H1 (cell line): ENCODE results near the gene HDAC9. TPM values are rescaled to one million over a fixed set of nuclear protein-coding genes. Genes with fewer than 3 reads are reported as not detected.

Experiments
- CTCF ChIA-PET: fragments of 300-600 bp; sonication (Branson Sonifier 250); formaldehyde crosslinking; loops from one replicate; lab custom pipeline; 2021; ENCODE audit not compliant: partially characterized antibody; lab: Charles Lee
- POLR2A ChIA-PET: fragments of 300-600 bp; sonication (Branson Sonifier 250); formaldehyde crosslinking; loops from one replicate; lab custom pipeline; 2021; ENCODE audit warnings: inconsistent platforms; ENCODE audit not compliant: partially characterized antibody; lab: Charles Lee
- DNase-seq, 2 experiments: peaks; one replicate each; pipeline versions ENCODE4 v3.0.0 to v3.0.0-alpha.2; 2010 to 2022; ENCODE audit warnings: low spot score in 2 of 2, low read depth in 1 of 2, mixed read lengths in 1 of 2
- FAIRE-seq: peaks from 2 replicates; lab custom pipeline; 2011; peaks lifted over from hg19 to GRCh38; lab: Jason Lieb, UNC
- H2AFZ ChIP-seq: 2 replicates; pipeline ENCODE4 v1.8.1; 2012; ENCODE audit warnings: low read length, inconsistent platforms
- H2AK5ac ChIP-seq: 2 replicates; pipeline ENCODE4 v1.6.1; 2013; ENCODE audit warnings: low read depth, low read length
- H2BK120ac ChIP-seq: replicated peaks from 2 replicates; pipeline ENCODE3; 2013; ENCODE audit warnings: low read depth, low read length, inconsistent platforms
- H2BK12ac ChIP-seq: 2 replicates; pipeline ENCODE4 v1.6.1; 2013; ENCODE audit warnings: low read depth, low read length
- H2BK15ac ChIP-seq: 2 replicates; pipeline ENCODE4 v1.6.1; 2013; ENCODE audit warnings: low read length
- H2BK20ac ChIP-seq: 2 replicates; pipeline ENCODE4 v1.6.1; 2013; ENCODE audit warnings: low read length
- H2BK5ac ChIP-seq: 2 replicates; pipeline ENCODE4 v1.6.1; 2013; ENCODE audit warnings: low read depth, low read length
- H3K14ac ChIP-seq: 2 replicates; pipeline ENCODE4 v1.6.1; 2013; ENCODE audit warnings: inconsistent platforms; ENCODE audit not compliant: insufficient read length
- H3K18ac ChIP-seq: 2 replicates; pipeline ENCODE4 v1.6.1; 2013; ENCODE audit warnings: low read length; ENCODE audit errors: extremely low read depth
- H3K23ac ChIP-seq: 2 replicates; pipeline ENCODE4 v1.6.1; 2013; ENCODE audit warnings: inconsistent platforms; ENCODE audit not compliant: insufficient read length
- H3K23me2 ChIP-seq: 2 replicates; pipeline ENCODE4 v1.6.1; 2013; ENCODE audit warnings: low read depth, low read length
- H3K27ac ChIP-seq: 2 replicates; pipeline ENCODE4 v1.6.1; 2011; ENCODE audit warnings: low read depth, low read length, inconsistent platforms
- H3K27me3 ChIP-seq, 4 experiments: replicated peaks in 1 of 4; 1 replicate in 1 of 4; 2 replicates in 3 of 4; pipeline versions ENCODE4 v1.6.1 to v1.8.1; 2011 to 2013; ENCODE audit warnings: low read length in 3 of 4, mild to moderate bottlenecking in 3 of 4, inconsistent platforms in 2 of 4, mixed read lengths in 2 of 4, moderate library complexity in 1 of 4; ENCODE audit not compliant: control insufficient read depth in 3 of 4, insufficient read depth in 3 of 4; ENCODE audit errors: extremely low read depth in 1 of 4
- H3K36me3 ChIP-seq, 4 experiments: 2 replicates each; pipeline versions ENCODE4 v1.6.1 to v1.8.1; 2011 to 2013; ENCODE audit warnings: mild to moderate bottlenecking in 4 of 4, low read length in 3 of 4, moderate library complexity in 2 of 4, control low read depth in 1 of 4, inconsistent platforms in 1 of 4; ENCODE audit not compliant: insufficient read depth in 4 of 4, control insufficient read depth in 2 of 4
- H3K4ac ChIP-seq: replicated peaks from 2 replicates; pipeline ENCODE3; 2013; ENCODE audit warnings: low read length, low read depth, mixed read lengths, inconsistent platforms; ENCODE audit not compliant: insufficient read length
- H3K4me1 ChIP-seq, 4 experiments: replicated peaks in 1 of 4; 1 replicate in 1 of 4; 2 replicates in 3 of 4; pipeline versions ENCODE4 v1.6.1 to v1.8.1; 2011 to 2013; ENCODE audit warnings: low read length in 3 of 4, inconsistent platforms in 2 of 4, mixed read lengths in 1 of 4; ENCODE audit not compliant: insufficient read depth in 4 of 4, control insufficient read depth in 3 of 4
- H3K4me2 ChIP-seq, 2 experiments: 2 replicates each; pipeline versions ENCODE4 v1.6.1 to v1.8.1; 2011 to 2013; ENCODE audit warnings: low read depth in 2 of 2, low read length in 2 of 2, control low read depth in 1 of 2, inconsistent platforms in 1 of 2, mild to moderate bottlenecking in 1 of 2; ENCODE audit not compliant: insufficient read depth in 1 of 2
- H3K4me3 ChIP-seq, 4 experiments: fragments of 200-600, 300-600 bp in 1 of 4; sonication (generic), shearing (Covaris generic), sonication (Bioruptor Twin) in 1 of 4; 2 replicates each; pipeline versions ENCODE4 v1.5.1 to v1.8.1; 2011 to 2016; ENCODE audit warnings: low read length in 4 of 4, low read depth in 3 of 4, control low read depth in 2 of 4, inconsistent platforms in 2 of 4, mild to moderate bottlenecking in 2 of 4, mixed read lengths in 1 of 4, moderate library complexity in 1 of 4; ENCODE audit not compliant: insufficient read depth in 2 of 4; ENCODE audit errors: extremely low read depth in 1 of 4
- H3K56ac ChIP-seq: replicated peaks from 2 replicates; pipeline ENCODE3; 2013; ENCODE audit warnings: low read depth, mild to moderate bottlenecking, mixed read lengths, low read length, inconsistent platforms; ENCODE audit not compliant: insufficient read length
- H3K79me1 ChIP-seq: 2 replicates; pipeline ENCODE4 v1.6.1; 2013; ENCODE audit warnings: low read depth, low read length, control low read depth
- H3K79me2 ChIP-seq, 2 experiments: 2 replicates each; pipeline versions ENCODE4 v1.6.1 to v1.8.1; 2012 to 2013; ENCODE audit warnings: low read length in 2 of 2, mild to moderate bottlenecking in 2 of 2, inconsistent platforms in 1 of 2; ENCODE audit not compliant: insufficient read depth in 2 of 2, control insufficient read depth in 1 of 2
- H3K9ac ChIP-seq, 4 experiments: replicated peaks in 1 of 4; 1 replicate in 1 of 4; 2 replicates in 3 of 4; pipeline versions ENCODE4 v1.6.1 to v1.8.1; 2011 to 2013; ENCODE audit warnings: low read depth in 3 of 4, low read length in 3 of 4, control low read depth in 2 of 4, mild to moderate bottlenecking in 2 of 4, moderate library complexity in 2 of 4, inconsistent platforms in 1 of 4; ENCODE audit errors: extremely low read depth in 1 of 4
- H3K9me3 ChIP-seq, 2 experiments: 2 replicates each; pipeline versions ENCODE4 v1.6.1 to v1.8.1; 2012 to 2013; ENCODE audit warnings: mild to moderate bottlenecking in 2 of 2, moderate library complexity in 2 of 2, control low read depth in 1 of 2, inconsistent platforms in 1 of 2, low read depth in 1 of 2, low read length in 1 of 2, mixed read lengths in 1 of 2; ENCODE audit not compliant: insufficient read depth in 2 of 2
- H4K20me1 ChIP-seq, 2 experiments: replicated peaks in 1 of 2; 2 replicates each; pipeline versions ENCODE3 to v1.8.1; 2011 to 2013; ENCODE audit warnings: inconsistent platforms in 2 of 2, low read length in 2 of 2, mild to moderate bottlenecking in 1 of 2; ENCODE audit not compliant: insufficient read depth in 2 of 2, control insufficient read depth in 1 of 2
- H4K5ac ChIP-seq: 2 replicates; pipeline ENCODE4 v1.6.1; 2013; ENCODE audit warnings: low read length, low read depth, mixed read lengths, inconsistent platforms; ENCODE audit not compliant: insufficient read length
- H4K8ac ChIP-seq: 2 replicates; pipeline ENCODE4 v1.8.0; 2013; ENCODE audit warnings: mild to moderate bottlenecking, moderate library complexity, low read length, inconsistent platforms; ENCODE audit not compliant: insufficient read depth; ENCODE audit errors: extremely low read depth
- H4K91ac ChIP-seq: replicated peaks from 2 replicates; pipeline ENCODE3; 2013; ENCODE audit warnings: low read length, mixed read lengths, inconsistent platforms; ENCODE audit not compliant: insufficient read length
- ASH2L ChIP-seq: fragments of 200-600, 300-600 bp; sonication (generic); IDR thresholded peaks from one replicate; pipeline ENCODE4 v1.7.1; 2017; ENCODE audit warnings: low read length
- ATF2 ChIP-seq: IDR thresholded peaks from 2 replicates; pipeline ENCODE4 v1.6.1; 2012; ENCODE audit warnings: low read length, inconsistent platforms
- CBX5 ChIP-seq: fragments of 300-800, 300-1000 bp; sonication (generic); IDR thresholded peaks from 2 replicates; pipeline ENCODE4 v1.7.1; 2016; ENCODE audit warnings: antibody characterized with exemption, low read length, low read depth
- CTBP2 ChIP-seq: IDR thresholded peaks from 2 replicates; pipeline ENCODE4 v1.7.0; 2011; ENCODE audit warnings: borderline replicate concordance, mild to moderate bottlenecking, moderate library complexity, mixed read lengths, low read length; ENCODE audit not compliant: insufficient read depth, insufficient read length
- E2F6 ChIP-seq: IDR thresholded peaks from 2 replicates; pipeline ENCODE4 v1.6.1; 2012; ENCODE audit warnings: inconsistent platforms
- HDAC6 ChIP-seq: IDR thresholded peaks from one replicate; pipeline ENCODE4 v1.7.1; 2012; ENCODE audit warnings: low read depth, mild to moderate bottlenecking, inconsistent platforms, low read length, moderate library complexity
- JUND ChIP-seq: IDR thresholded peaks from 2 replicates; pipeline ENCODE4 v1.6.1; 2011; ENCODE audit warnings: mild to moderate bottlenecking, improper control_type of control experiment, low read length
- NANOG ChIP-seq: IDR thresholded peaks from 2 replicates; pipeline ENCODE4 v1.6.1; 2011; ENCODE audit warnings: low read length, low read depth, mild to moderate bottlenecking, inconsistent platforms; ENCODE audit not compliant: insufficient read depth, poor library complexity, severe bottlenecking
- SIX5 ChIP-seq: IDR thresholded peaks from 2 replicates; pipeline ENCODE4 v1.6.1; 2011; ENCODE audit warnings: mild to moderate bottlenecking, low read depth, low read length
- SRF ChIP-seq: IDR thresholded peaks from 2 replicates; pipeline ENCODE4 v1.6.1; 2011; ENCODE audit warnings: mild to moderate bottlenecking, low read depth, low read length, moderate library complexity
- ZNF274 ChIP-seq: IDR thresholded peaks from 2 replicates; pipeline ENCODE4 v1.7.0; 2012; ENCODE audit warnings: low read length, borderline replicate concordance; ENCODE audit errors: extremely low read depth
- WGBS, 2 experiments: shearing (Covaris generic) in 1 of 2; methylation state at CpG; one replicate each; pipeline versions ENCODE4 v1.1.6 to v1.1.7; 2013 to 2015; ENCODE audit warnings: low lambda C conversion rate in 2 of 2, mixed read lengths in 2 of 2, inconsistent platforms in 1 of 2, low coverage in 1 of 2, missing lambda C conversion rate in 1 of 2; ENCODE audit not compliant: insufficient replicate concordance in 2 of 2, insufficient coverage in 1 of 2, insufficient read length in 1 of 2; ENCODE audit errors: extremely low coverage in 1 of 2, missing lambda C conversion rate in 1 of 2; 5-methylcytosine and 5-hydroxymethylcytosine counted together
- polyA plus RNA-seq, 7 experiments: library from polyadenylated mRNA; depleted of rRNA in 3 of 7; stranded (reverse) in 5 of 7; unstranded in 2 of 7; fragments of >200 nt in 5 of 7; fragments of 200-250 nt in 2 of 7; gene quantifications; 1 replicate in 5 of 7; 2 replicates in 1 of 7; 4 replicates in 1 of 7; pipeline versions ENCODE4 v1.2.1 to v1.2.3, GENCODE V29; 2011 to 2013; ENCODE audit warnings: missing spikeins in 2 of 7, mixed read lengths in 2 of 7
- total RNA-seq: library from RNA; stranded (reverse); fragmentation: NEBNext Ultra II Directional; extraction: Animal tissue kit (Norgen Biotek cat#: 25700); gene quantifications from 2 replicates; pipeline ENCODE4 v1.2.1, GENCODE V29; 2021

The HDAC9 gene
- total and polyA plus RNA-seq, 2 of the 8 experiments (the other 6 are each of a cell fraction or from before 2014, with no cell fraction given): 9.5 to 13.1 TPM

GRCh38 chr7:18890134-18890533 lies 394.6 kb downstream of the HDAC9 start:
- Histone ChIP-seq H3K27me3 (no peaks in the 10 kb centered on the region), H3K4me3 (no peak overlapping the region), H2BK20ac (no peak overlapping the region), H3K9ac (no peak overlapping the region), H3K56ac (no peak overlapping the region), H3K27ac (no peak overlapping the region), H3K23me2 (no peaks in the 10 kb centered on the region), H2BK12ac (no peak overlapping the region), H3K23ac (no peak overlapping the region), H2BK5ac (no peak overlapping the region), H2BK120ac (no peak overlapping the region), H2AFZ (no peak overlapping the region), H3K4me2 (no peak overlapping the region), H4K91ac (no peak overlapping the region), H3K36me3 (no peaks in the 10 kb centered on the region), H4K8ac (no peak overlapping the region), H3K4ac (no peak overlapping the region), H3K79me1 (no peaks in the 10 kb centered on the region), H3K18ac (no peak overlapping the region), H3K14ac (no peak overlapping the region), H4K20me1 (no peaks in the 10 kb centered on the region), H4K5ac (no peak overlapping the region), H2AK5ac (no peak overlapping the region), H2BK15ac (no peak overlapping the region), H3K4me1 (no peaks in the 10 kb centered on the region), H3K79me2 (no peaks in the 10 kb centered on the region), H3K9me3 (no peaks in the 10 kb centered on the region)
- DNase-seq: no peak
- CTCF ChIA-PET: no interaction called here
- 93% methylated on average over 2 of the region's 2 CpGs; no CpG with 5 or more reads in 1 of the 2 experiments for WGBS, 2 experiments
- POLR2A ChIA-PET: no interaction called here
- TF ChIP-seq JUND: no peak
- no peak for TF ChIP-seq CBX5
- no peak for TF ChIP-seq SIX5
- no peak for TF ChIP-seq ATF2
- TF ChIP-seq ZNF274: no peak
- TF ChIP-seq ASH2L: no peak
- TF ChIP-seq SRF: no peak
- no peak for TF ChIP-seq HDAC6
- no peak for TF ChIP-seq CTBP2
- no peak for TF ChIP-seq NANOG
- TF ChIP-seq E2F6: no peak
- FAIRE-seq: no peak
